CD4-positive, alpha-beta T cell treated with Interleukin-6 for 4 hours (primary cell): ENCODE results near the gene RAPGEF1.
A peak's percentile ranks its signal among the peaks of the same experiment; 100 is the strongest.
"Not testable (repeated sequence)": the region's sequence is repeated elsewhere in the genome, so short reads cannot be mapped to it uniquely, and the experiment has no call there.

Experiments used
- DNase-seq: peaks from one replicate; pipeline ENCODE4 v3.0.0-alpha.2; 2020; ENCODE audit warnings: mixed read lengths

Gene RAPGEF1

DNA sequence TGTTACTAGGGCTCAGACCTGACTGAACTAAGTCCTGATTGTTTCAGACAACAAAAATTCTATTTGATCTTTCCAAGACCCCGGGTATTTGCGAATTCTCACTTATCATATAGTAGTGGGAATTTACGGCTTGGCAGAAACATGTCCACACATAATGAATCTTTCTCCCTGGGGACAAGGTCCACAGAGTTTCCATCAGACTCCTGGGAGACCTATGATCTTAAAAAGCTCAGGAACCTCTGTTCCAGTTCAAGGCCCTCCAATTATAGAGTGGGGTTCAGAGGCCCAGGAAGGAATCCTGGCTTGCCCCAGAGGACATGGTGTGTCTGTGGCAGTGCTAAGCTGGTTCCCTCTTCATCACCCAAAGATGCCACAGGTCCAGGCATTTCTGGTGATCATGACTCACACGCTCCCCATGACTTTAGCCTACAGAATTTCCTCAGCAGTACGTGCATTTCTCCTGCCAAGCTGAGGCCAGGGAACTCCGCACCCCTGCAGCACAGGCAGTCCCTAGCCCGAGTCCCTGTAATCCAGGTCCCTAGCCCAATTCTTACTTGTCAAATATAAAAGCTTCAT is 12.6 kb downstream of the RAPGEF1 start:
- peak; percentile 29 for DNase-seq

DNA sequence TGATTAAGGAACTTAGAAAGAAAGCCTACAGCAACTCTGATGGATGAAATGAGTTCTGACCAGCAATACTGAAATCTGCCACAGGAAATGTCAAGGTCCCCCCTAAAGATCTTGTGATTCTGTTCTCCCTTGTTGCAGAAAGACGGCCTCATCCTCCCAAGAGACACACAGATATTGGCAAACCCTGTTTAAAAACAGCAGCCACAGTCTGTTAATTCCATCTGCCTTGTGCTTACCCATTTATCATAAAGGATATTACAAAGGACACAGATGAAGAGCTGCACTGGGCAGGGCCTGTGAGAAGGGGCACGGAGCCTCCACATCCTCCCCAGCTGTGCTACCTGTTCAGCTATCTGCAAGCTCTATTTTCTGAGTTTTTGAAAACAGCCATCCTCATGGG is 15.2 kb downstream of the RAPGEF1 start:
- peak; percentile 28 for DNase-seq

DNA sequence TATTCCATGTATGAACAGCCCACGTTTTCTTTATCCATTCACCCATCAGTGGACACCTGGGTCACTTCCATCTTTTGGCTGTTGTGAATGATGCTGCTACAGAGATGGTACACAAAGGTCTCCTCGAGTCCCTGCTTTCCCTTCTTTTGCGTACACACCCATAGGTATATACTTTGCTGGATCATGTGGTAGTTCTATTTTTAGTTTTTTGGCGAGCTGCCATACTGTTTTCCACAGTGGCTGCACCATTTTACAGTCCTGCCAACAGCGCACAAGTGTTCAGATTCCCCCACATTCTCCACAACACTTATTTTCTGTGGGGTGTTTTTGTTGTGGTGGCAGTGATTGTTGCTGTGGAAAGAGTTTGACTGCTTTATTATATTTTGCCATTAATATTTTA is 16.2 kb downstream of the RAPGEF1 start:
- no peak for DNase-seq

DNA sequence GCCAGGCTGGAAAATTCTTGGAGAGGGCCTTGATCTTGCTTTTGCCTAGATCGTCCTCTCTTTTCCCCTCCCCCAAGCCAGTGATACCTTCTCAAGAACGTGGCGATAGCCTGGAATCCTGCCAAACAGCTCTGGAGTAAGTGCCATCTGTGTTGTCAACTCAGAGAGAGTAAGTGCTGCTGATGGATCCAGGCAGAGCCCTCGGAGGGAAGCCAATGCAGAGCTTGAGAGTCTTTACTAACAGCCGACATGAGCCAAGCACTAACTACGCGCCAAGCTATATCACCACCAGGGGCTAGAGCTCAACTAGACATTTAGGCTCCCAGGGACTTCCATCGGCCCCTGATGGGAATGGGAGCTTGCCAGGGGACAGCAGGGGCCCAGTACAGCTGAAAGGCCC is 17.6 kb downstream of the RAPGEF1 start:
- no peak for DNase-seq

DNA sequence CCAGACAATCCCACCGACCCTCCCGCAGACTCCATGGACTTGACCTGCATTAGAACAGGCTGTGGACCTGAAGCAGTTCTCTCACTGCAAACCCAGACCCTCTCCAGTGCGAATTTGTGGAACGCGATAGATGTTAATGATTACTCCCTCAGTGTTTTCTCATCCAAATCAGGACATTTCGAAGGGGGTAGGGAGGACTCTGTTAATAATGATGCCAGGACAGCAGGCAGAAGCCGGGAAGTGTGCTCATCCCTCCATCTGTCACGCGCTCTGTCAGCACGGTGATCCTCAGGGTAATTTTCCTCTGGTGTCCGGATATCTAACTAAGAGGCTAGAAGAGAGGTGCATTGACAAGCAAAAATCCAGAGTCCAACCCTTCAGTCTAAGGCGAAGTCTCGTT is 18.8 kb downstream of the RAPGEF1 start:
- no peak for DNase-seq

DNA sequence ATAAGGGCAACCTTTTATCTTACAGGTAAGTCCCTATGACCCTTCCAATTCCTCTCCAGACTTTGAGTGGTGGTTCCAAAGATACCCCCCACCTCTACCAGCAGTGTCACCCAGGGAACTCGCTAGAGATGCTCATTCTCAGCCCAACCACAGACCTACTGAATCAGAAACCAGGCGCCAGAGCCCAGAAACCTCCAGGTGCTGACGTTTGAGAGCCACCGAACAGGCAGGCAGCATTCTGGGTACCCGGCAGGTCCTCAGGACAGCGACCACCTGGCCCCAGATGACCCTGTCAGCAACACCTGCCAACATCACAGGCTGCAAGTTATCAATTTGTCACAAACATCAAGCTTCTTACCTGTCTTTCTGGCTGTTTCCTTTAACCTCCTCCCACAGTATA is 19.5 kb downstream of the RAPGEF1 start:
- DNase-seq, result peak; percentile 31

DNA sequence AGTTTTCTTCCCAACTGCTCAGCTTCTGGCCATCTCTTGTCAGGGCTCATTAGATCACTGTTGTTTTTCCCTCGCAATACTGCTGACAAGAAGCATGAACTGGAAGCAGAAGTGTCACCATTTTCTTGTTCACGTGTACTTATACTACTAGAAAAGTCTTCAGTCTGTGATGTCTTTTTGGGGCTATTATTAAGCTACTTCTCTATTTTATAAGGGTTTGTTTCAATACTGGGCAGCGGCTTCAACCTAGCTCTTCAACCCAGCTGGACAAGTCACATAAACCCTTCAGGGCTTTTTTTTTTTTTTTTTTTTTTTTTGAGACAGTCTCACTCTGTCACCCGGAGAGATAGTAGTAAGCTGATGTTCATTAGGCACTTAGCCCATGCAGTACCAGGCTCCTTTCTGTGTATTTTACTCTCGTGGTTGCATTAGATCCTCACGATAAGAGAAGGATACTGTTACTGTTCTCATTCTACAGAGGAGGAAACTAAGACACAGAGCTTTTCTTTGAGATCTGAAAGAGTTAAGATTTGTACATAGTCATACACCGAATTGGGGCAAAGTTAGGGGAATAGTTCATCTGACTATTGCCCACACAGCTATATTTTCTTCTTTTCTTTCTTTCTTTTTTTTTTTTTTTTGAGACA is 20.5 kb downstream of the RAPGEF1 start:
- DNase-seq, result no peak

DNA sequence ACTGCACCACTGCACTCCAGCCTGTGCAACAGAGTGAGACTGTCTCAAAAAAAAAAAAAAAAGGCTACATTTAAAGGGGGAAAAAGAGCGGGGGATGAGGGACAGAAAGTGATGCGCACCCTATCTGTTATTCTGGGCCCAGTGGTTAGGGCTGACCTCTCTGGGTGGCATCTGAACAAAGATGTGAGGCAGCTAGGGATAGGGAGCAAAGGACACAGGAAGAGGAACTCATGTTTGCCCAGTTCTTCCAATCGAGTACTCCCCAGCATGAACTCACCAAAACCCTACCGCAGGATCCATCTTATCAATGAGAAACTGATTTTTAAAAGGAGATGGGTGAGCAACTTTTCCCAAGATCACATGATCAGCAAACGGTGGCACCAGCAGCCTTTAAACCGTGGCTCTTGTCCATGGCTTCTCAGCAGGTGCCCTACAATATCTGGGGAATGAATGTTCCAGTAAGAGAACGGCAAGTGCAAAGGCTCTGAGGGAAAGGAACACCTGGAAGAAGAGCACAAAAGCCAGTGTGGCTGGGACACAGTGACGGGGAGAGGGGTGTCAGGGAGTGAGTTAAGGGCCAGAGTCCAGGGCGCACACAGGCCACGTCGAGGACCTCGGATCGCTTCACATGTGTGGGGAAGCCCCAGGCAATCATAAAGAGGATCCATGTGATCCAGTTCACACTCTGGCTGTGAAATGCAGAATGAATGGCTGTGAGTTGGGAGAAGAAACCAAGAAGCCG is 22.0 kb downstream of the RAPGEF1 start:
- no peak for DNase-seq

DNA sequence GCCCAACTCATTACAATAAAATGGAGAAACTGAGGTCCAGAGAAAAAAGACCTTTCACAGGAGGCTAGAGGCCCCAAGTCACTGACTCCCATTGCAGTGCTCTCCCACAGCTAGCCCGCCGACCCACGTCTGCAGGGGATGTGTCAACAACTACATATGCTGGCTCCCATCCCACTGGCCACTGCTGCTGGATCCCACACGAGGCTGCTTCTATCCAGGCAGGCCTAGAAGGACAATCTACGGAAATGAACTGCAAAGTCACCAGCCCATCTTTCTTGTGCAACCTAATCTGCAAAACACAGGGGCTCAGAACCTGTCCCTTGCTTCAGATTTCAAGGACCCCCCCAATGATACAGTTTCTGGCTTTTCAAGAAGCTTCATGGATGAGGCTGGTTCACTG is 24.0 kb downstream of the RAPGEF1 start:
- no peak for DNase-seq

DNA sequence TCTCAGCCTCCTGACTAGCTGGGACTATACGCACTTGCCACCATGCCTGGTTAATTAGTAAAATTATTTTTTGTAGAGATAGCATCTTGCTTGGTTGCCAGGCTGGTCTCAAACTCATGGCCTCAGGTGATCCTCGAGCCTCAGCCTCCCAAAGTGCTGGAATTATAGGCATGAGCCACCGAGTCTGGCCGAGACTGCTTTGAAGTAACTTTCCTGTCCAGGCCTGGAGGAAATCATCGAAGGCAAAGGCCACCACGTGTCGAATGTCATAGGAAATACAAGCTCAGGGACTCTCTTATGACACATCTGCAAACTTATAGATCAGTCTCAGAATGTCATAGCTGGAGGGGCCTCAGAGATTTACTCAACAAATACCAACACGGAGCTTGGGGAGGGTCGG is 25.1 kb downstream of the RAPGEF1 start:
- no peak for DNase-seq

DNA sequence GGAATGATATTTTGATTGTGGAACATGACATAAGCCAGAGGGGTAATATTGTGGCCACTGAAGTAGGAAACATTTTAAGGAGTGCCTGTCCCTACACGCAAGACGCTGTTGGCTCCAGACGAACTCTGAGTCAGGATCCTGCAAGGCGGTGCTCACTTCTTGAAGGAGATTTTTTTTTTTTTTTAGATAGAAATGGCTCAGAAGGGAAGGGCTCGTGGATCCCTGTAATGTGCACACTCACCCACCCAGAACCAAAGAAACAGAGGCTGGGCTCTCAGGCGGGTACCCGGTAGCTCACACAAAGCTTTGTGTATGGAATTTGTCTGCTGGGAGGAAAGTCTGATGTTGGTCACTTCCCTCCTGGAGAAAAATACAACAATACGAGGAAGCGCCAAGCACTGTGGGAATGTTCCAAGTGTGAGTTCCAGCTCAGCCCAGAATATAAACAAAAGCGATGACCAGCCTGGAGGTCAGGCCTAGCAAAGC is 25.7 kb downstream of the RAPGEF1 start:
- no peak for DNase-seq

DNA sequence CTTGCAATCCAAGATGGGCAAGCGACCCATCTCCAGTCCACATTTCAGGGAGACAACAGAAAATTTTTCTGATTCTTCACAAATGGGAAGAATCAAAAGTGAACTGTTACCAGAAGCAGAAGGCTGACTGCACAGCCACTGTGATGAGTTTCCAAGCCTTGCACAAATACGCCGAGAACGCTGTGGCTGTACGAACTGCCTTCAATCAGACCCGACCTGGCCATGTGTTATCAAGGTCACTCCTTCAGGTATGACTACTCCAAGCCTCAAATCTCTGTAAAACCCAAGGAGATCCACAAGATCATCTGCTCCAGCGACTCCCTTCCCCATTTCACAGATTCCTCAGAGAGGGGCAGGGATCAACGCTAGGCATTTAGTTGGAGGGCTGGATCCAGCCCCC is 26.9 kb downstream of the RAPGEF1 start:
- no peak for DNase-seq

DNA sequence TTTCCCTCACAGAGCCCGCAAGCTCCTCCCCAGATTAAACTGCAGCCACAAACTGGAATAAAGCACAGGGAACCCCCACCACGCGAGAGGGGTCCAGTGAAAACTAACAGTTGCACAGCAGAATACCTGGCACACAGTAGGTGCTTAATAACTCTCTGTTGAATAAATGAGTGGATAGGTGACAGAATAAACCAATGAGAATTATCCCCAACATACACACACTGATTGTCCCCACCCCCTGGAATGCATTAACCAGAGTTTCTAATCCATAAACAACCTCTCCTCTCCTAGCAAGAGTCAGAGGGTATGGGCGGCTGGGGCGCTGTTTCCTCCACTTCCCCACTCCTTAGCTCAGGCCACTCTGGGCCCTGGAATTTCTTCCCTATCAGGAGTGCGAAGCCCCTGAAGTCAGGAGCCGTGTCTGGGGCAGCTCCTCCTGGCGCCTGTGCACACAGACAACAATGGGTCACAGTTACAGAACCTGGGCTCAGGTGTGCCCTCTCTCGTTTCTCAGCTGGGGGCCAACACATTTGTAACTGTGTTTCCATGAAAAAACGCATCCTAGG is 27.6 kb downstream of the RAPGEF1 start:
- DNase-seq, result no peak

DNA sequence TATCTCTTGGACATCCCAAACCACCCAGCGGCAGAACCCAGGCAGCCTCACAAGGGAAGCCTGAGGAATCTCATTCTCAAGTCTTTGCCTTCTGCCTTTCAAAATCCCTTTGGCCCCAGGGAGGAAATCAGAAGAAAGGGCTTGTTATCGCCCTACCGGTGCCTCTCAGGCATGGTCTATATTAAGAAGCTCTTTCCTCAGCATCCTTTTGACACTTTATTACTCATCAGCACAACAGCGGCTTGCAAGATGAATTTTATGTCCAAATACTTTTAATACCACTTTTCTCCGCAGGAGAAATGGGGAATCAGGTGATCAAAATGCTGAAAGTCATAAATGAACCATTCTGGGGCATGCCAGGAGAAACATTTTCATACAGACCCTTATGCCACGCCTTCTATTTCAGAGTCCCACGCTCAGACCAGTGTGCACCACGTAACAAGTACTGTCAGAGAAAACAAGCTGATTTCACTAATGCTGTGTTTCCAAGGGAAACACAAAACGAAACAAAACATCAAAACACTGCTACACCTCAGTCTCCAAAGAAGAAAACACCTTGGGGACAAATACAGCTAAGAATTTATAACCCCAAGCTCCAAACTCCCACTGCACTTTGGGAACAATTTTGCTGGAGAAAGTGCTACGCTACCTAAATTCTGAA is 30.0 kb downstream of the RAPGEF1 start:
- DNase-seq, result peak; percentile 32

DNA sequence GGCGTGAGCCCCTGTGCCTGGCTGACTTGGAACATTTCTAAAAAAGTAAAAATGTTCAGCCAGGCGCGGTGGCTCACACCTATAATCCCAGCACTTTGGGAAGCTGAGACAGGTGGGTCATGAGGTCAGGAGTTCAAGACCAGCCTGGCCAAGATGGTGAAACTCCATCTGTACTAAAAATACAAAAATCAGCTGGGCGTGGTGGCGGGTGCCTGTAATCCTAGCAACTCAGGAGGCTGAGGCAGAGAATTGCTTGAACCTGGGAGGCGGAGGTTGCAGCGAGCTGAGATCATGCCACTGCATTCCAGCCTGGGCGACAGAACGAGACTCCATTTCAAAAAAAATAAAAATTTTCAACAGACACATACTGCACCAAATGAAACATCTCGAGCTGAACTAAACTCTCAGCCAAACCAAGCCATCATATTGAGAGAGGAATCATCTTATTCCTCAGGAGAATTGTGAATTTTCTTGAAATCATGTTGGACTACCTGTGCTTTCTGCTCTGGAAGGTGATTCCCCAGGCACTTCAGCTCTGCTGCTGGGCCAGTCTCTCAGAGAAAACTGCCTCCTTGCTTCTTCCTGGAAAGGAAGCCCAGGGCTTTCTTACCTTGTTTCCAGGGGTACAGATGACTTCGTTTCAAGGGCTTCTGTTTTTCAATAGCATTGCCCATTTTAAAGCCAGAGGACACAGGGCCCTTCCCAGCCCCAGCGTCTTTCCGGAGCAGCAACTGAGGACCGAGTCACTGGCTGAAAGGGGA is 30.7 kb downstream of the RAPGEF1 start:
- not testable (repeated sequence) for DNase-seq

DNA sequence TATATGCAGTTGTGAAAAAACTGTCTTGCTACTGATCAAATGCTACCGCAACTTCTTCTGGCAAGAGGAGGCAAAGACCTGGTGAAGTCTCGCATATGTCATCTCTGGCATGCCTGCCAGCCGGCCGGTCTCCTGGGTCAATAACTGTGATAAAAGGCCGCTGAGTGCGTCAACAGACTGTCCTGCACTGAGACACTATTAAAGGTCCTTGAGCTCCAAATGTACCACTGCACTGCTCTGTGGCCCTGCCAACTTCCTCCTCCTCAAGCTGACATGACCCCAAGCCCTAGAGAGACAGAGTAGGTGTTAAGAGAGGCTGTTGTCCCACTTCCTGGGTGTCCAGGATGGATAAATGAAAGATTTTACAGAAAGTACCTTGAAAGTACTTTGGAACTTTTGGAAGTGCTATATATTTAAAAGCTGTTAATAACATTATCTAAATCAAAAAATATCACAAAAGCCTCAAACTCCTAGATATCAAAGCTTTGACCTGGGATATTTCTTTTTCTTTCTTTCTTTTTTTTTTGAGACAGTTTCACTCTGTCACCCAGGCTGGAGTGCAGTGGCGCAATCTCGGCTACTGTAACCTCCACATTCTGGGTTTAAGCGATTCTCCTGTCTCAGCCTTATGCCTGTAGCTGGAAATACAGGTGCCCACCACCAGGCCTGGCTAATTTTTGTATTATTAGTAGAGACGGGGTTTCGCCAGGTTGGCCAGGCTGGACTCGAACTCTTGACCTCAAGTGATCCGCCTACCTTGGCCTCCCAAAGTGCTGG is 31.5 kb downstream of the RAPGEF1 start:
- no peak for DNase-seq

DNA sequence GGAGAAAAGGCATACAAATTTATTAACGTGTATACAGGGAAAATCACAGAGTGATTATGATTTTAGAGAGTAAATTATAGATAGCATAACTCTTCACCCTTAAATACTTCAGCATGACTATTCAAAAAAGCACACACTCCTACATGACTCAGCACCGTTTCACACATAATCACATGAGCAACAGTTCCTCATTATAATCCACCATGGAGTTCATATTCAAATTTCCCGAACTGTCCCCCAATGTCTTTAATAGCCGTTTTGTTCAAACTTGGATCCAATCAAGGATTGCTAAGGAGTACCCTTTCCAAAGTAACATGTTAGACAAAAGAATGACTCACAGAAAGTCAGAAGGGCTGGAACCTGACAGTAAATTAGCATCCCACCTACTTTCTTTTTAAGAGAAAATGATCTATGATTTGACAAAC is 32.1 kb downstream of the RAPGEF1 start:
- DNase-seq, result no peak

DNA sequence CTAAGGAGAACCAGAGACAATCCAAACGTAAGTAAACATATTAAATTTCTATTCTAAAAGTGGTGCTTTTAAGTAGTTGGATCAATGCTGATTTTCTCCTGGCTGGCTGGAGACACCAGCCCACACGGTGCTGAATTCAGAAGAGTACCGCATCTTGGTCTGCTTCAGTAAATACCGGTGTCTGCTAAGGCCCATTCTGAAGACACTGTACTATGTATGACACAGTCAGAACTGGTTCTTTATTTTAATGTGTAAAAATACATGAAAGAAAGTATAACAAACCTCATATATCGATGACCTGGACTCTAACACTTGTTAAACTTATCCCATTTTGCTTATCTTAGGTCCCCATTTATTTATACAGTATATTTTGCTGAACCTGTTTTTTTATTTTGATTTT is 32.8 kb downstream of the RAPGEF1 start:
- no peak for DNase-seq

DNA sequence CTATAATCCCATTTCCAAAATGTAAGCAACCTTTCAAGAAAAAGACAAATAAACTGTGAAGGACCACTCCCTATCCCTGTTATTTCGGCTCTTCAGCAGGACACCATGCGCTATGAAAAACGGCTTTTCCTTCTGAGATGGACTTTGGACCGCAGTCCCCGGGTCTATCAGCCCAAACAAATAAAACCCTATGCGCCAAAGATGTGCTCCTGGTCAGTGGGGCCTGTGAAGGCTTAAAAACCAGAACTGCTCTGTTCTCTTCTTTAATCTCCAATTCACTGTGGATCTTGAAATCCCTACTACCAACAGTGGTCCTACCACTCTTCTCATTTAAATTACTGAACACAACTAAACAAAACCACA is 33.3 kb downstream of the RAPGEF1 start:
- DNase-seq, result no peak

DNA sequence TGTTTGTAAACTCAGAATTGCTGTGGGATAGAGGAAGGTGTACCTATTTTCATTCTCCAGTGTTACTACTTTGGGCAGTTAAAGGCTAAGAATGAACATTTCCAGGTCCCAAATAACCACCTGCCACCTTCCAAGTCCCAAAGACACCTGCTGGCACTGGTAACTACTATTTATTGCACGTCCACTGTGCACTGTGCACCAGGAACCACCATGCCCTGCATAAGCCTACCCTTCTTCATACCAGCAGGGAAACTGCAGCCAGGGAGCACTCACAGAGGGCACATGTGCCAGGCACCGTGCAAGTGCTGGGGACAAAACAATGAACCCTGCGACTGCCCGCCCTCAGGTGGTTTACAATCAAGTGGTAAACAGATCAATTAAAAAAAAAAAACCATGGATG is 34.9 kb downstream of the RAPGEF1 start:
- DNase-seq, result no peak

DNA sequence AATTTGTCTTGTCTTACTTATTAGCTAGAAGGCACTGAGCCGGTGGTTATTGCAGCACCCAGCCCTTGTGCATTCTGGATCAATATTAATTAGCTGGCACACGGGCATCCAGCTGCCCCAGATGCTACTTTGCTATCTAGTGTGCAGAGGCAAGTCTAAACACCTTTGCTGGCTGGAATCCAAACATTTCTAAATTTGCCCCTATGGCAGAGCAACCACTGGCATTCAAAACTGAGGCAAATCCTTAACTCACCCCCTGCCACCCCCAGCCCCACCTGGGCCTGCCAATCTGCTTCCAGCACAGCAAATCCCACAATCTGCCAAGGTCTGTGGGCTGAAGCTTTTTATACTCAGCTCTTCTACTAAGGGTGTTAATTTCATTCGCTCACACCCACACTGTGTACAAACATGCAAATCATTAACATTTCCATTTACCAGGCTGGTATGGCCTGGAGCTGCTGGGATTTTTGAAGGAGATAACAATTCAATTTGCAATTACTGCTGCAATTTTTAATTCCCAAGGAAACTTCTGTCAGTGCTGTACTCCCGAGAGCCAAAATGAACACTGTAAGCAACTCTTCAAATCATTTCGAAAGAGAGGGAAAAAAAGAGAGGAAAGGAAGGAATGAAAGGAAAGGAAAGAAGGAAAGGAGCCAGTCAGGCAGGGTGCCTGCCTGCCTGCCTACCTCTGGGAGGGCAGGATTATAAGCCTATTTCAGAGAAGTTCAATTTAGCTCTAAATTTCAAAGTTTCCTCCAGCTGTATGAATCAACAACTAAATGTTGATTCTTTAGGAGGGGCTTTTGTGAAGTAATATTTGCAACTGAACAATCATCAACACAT is 35.5 kb downstream of the RAPGEF1 start:
- DNase-seq, result no peak
